Type B pancreatic cell (in vitro differentiated cells): ENCODE data around the gene DYRK1A. TPM values are rescaled to one million over a fixed set of nuclear protein-coding genes. Genes with fewer than 3 reads are reported as not detected.

ENCODE experiments used
- DNase-seq: peaks from one replicate; pipeline ENCODE4 v3.0.0; 2021; ENCODE audit warnings: mixed read lengths; ENCODE audit not compliant: unreplicated experiment; ENCODE audit errors: extremely low spot score
- H3K27ac Mint-ChIP-seq: 2 replicates; pipeline ENCODE4 v1.8.0; 2021; ENCODE audit warnings: mild to moderate bottlenecking, mixed read lengths
- H3K27me3 Mint-ChIP-seq: 2 replicates; pipeline ENCODE4 v1.8.0; 2021; ENCODE audit warnings: mixed read lengths
- H3K36me3 Mint-ChIP-seq: 2 replicates; pipeline ENCODE4 v1.8.0; 2021; ENCODE audit warnings: mixed read lengths
- H3K4me1 Mint-ChIP-seq: one replicate; pipeline ENCODE4 v1.8.0; 2021; ENCODE audit warnings: mixed read lengths; ENCODE audit not compliant: unreplicated experiment
- H3K4me3 Mint-ChIP-seq: 2 replicates; pipeline ENCODE4 v1.8.0; 2021; ENCODE audit warnings: mild to moderate bottlenecking, mixed read lengths
- H3K9me3 Mint-ChIP-seq: 2 replicates; pipeline ENCODE4 v1.8.0; 2021; ENCODE audit warnings: mixed read lengths
- CTCF ChIP-seq: fragments of 200-600 bp; sonication (generic); conservative IDR thresholded peaks from 2 replicates; pipeline ENCODE4 v1.5.0; 2021; ENCODE audit warnings: antibody characterized with exemption, mild to moderate bottlenecking
- total RNA-seq: library from RNA; stranded (reverse); gene quantifications from 2 replicates; pipeline ENCODE4 v1.2.1, GENCODE V29; 2021; ENCODE audit warnings: low replicate concordance

DYRK1A gene
- total RNA-seq, 1 donor from 2014 or later = 70.6 TPM

GRCh38 chr21:37445228-37445627, 78.7 kb downstream of the DYRK1A start:
- Mint-ChIP-seq H3K4me3 (no peak overlapping the region), H3K27me3 (no peaks in the 10 kb centered on the region), H3K4me1 (peaks cover 29% of the 10 kb centered on the region), H3K9me3 (no peaks in the 10 kb centered on the region), H3K27ac (no peak overlapping the region), H3K36me3 (peaks cover 30% of the 10 kb centered on the region)
- no peak for DNase-seq
- TF ChIP-seq CTCF = no peak

GRCh38 chr21:37446552-37446951, 80.0 kb downstream of the DYRK1A start:
- Mint-ChIP-seq H3K4me1 (peaks cover 30% of the 10 kb centered on the region), H3K36me3 (peaks cover 26% of the 10 kb centered on the region), H3K27me3 (no peaks in the 10 kb centered on the region), H3K27ac (no peak overlapping the region), H3K9me3 (no peaks in the 10 kb centered on the region), H3K4me3 (no peak overlapping the region)
- no peak for DNase-seq
- TF ChIP-seq CTCF = no peak

- TF ChIP-seq CTCF = no peak
- no peaks in the 10 kb centered on the region for H3K9me3 Mint-ChIP-seq
- no peak for DNase-seq
- no peaks in the 10 kb centered on the region for H3K27me3 Mint-ChIP-seq
- no peak overlapping the region for H3K27ac Mint-ChIP-seq
- H3K36me3 Mint-ChIP-seq = peaks cover 26% of the 10 kb centered on the region
- H3K4me3 Mint-ChIP-seq = no peak overlapping the region
- peaks cover 38% of the 10 kb centered on the region for H3K4me1 Mint-ChIP-seq
Measured at GRCh38 chr21:37447288-37447936, 80.8 kb downstream of the DYRK1A start.

- DNase-seq = no peak
- no peak overlapping the region for H3K4me3 Mint-ChIP-seq
- peaks cover 35% of the 10 kb centered on the region for H3K4me1 Mint-ChIP-seq
- H3K9me3 Mint-ChIP-seq = no peaks in the 10 kb centered on the region
- peaks cover 20% of the 10 kb centered on the region for H3K36me3 Mint-ChIP-seq
- no peak overlapping the region for H3K27ac Mint-ChIP-seq
- no peak for TF ChIP-seq CTCF
- no peaks in the 10 kb centered on the region for H3K27me3 Mint-ChIP-seq
Measured at GRCh38 chr21:37449302-37449937, 82.8 kb downstream of the DYRK1A start.

- peaks cover 34% of the 10 kb centered on the region for H3K4me1 Mint-ChIP-seq
- TF ChIP-seq CTCF = no peak
Measured at GRCh38 chr21:37450445-37450941, 83.9 kb downstream of the DYRK1A start.

More at GRCh38 chr21:37450445-37450941, 83.9 kb downstream of the DYRK1A start:
- no peaks in the 10 kb centered on the region for H3K27me3 Mint-ChIP-seq
- peak overlapping the region; percentile 26 for H3K4me3 Mint-ChIP-seq
- no peak overlapping the region for H3K27ac Mint-ChIP-seq
- peaks cover 18% of the 10 kb centered on the region for H3K36me3 Mint-ChIP-seq
- H3K9me3 Mint-ChIP-seq = no peaks in the 10 kb centered on the region
- no peak for DNase-seq
